ENCODE data around the gene DAW1.
"Not testable (repeated sequence)": the region's sequence is repeated elsewhere in the genome, so short reads cannot be mapped to it uniquely, and the experiment has no call there.

The DAW1 gene

GRCh38 chr2:227908266-227909054 is 37.0 kb downstream of the DAW1 start:
- ATAC-seq (ENCODE audit: low read depth) (no peak), DNase-seq (ENCODE audit: low spot score in 2 of 2) (no peak)
- H3K9me3 Mint-ChIP-seq, result no peaks in the 10 kb centered on the region
- peaks cover 3% of the 10 kb centered on the region for H3K27me3 Mint-ChIP-seq
- H3K36me3 Mint-ChIP-seq, result no peaks in the 10 kb centered on the region
- H3K4me3 Mint-ChIP-seq, result no peak overlapping the region
- H3K27ac Mint-ChIP-seq, result no peak overlapping the region
- H3K4me1 Mint-ChIP-seq, result no peaks in the 10 kb centered on the region

GRCh38 chr2:227914362-227914761 is 42.9 kb downstream of the DAW1 start:
- Mint-ChIP-seq H3K4me3 (no peak overlapping the region), H3K27ac (no peak overlapping the region), H3K36me3 (no peaks in the 10 kb centered on the region), H3K4me1 (no peaks in the 10 kb centered on the region), H3K27me3 (peaks cover 7% of the 10 kb centered on the region), H3K9me3 (no peaks in the 10 kb centered on the region)
- DNase-seq (ENCODE audit: low spot score in 2 of 2), result no peak
- no peak for ATAC-seq (ENCODE audit: low read depth)

GRCh38 chr2:227921648-227922047 is 50.2 kb downstream of the DAW1 start:
- DNase-seq (ENCODE audit: low spot score in 2 of 2), result no peak
- H3K27ac Mint-ChIP-seq, result no peak overlapping the region
- no peaks in the 10 kb centered on the region for H3K36me3 Mint-ChIP-seq
- H3K4me3 Mint-ChIP-seq, result no peak overlapping the region
- peaks cover 6% of the 10 kb centered on the region for H3K27me3 Mint-ChIP-seq
- ATAC-seq (ENCODE audit: low read depth), result no peak
- H3K9me3 Mint-ChIP-seq, result no peaks in the 10 kb centered on the region
- no peaks in the 10 kb centered on the region for H3K4me1 Mint-ChIP-seq

- H3K27ac Mint-ChIP-seq, result no peak overlapping the region
- DNase-seq (ENCODE audit: low spot score in 2 of 2), result no peak
- H3K4me1 Mint-ChIP-seq, result no peaks in the 10 kb centered on the region
- no peaks in the 10 kb centered on the region for H3K36me3 Mint-ChIP-seq
- H3K9me3 Mint-ChIP-seq, result peaks cover 2% of the 10 kb centered on the region
- H3K27me3 Mint-ChIP-seq, result no peaks in the 10 kb centered on the region
- no peak overlapping the region for H3K4me3 Mint-ChIP-seq
- ATAC-seq (ENCODE audit: low read depth), result no peak
Measured at GRCh38 chr2:227932001-227932400, 60.6 kb downstream of the DAW1 start.

DNA sequence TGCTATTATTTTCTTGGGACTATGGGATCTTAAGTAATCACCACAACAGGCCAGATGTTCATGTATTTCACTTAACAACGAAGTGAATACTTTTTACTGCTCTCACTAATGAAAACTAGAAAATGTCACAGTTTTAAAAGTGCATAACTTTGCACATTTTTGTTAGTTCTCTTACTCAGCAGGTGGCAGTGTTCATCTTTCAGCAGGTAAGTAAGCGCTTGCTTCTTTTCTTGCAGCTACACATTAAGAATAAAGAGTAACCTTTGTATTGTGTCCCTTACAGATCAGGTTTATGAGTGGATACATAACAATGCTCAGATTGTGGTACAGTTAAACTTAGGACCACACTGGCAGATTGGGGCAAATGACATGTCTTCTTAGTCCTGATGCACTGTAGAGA is 61.0 kb downstream of the DAW1 start:
- no peaks in the 10 kb centered on the region for H3K27me3 Mint-ChIP-seq
- no peaks in the 10 kb centered on the region for H3K4me1 Mint-ChIP-seq
- no peaks in the 10 kb centered on the region for H3K36me3 Mint-ChIP-seq
- H3K9me3 Mint-ChIP-seq, result no peaks in the 10 kb centered on the region
- ATAC-seq (ENCODE audit: low read depth) (no peak), DNase-seq (ENCODE audit: low spot score in 2 of 2) (no peak)
- no peak overlapping the region for H3K4me3 Mint-ChIP-seq
- no peak overlapping the region for H3K27ac Mint-ChIP-seq

DNA sequence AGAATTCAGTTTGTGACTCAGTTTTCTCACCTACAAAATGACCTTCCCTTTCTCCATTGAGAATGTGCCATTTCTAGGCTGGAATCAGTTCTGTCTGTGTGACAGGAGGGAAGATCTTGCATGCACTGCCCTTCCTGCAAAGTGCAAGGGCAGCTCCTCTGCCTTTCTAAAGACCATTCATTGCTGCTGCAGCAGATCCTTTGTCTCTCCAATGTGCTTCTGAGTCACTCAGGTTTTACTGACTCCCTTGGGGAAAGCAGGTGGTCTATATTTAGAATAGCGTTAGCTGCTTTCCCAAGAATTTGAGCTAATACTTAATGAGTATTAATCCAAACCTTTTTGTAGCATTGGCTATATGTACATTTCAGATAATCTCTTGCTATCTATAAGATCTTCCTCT is 62.5 kb downstream of the DAW1 start:
- Mint-ChIP-seq H3K4me1 (no peaks in the 10 kb centered on the region), H3K4me3 (no peak overlapping the region), H3K27me3 (peaks cover 3% of the 10 kb centered on the region), H3K36me3 (no peaks in the 10 kb centered on the region), H3K27ac (no peak overlapping the region), H3K9me3 (no peaks in the 10 kb centered on the region)
- no peak for ATAC-seq (ENCODE audit: low read depth)
- DNase-seq (ENCODE audit: low spot score in 2 of 2), result no peak

DNA sequence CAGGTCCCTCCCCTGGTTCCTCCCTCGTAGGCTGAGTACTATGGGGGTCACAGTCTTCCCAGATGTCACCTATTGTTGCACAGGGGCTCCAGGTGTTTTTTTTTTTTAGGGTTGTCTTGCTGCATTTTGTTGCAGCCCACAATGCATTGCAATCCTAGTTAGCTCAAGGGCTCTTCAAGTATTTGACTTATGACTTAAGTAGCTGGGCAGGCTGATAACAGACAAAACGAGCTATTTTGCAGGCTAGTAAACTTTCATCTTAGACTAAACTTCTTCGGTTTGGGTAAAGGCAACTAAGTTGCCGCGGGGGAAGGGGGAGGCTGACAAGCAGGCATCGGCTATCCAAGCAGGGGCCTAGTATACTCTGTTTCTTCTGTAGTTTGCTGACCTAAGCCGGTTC is 64.8 kb downstream of the DAW1 start:
- H3K36me3 Mint-ChIP-seq, H3K4me1 Mint-ChIP-seq: not testable (repeated sequence)

GRCh38 chr2:227939271-227940027 is 68.0 kb downstream of the DAW1 start:
- H3K27ac Mint-ChIP-seq, result no peak overlapping the region
- no peaks in the 10 kb centered on the region for H3K9me3 Mint-ChIP-seq
- no peaks in the 10 kb centered on the region for H3K36me3 Mint-ChIP-seq
- H3K27me3 Mint-ChIP-seq, result peaks cover 5% of the 10 kb centered on the region
- no peak overlapping the region for H3K4me3 Mint-ChIP-seq
- DNase-seq (ENCODE audit: low spot score in 2 of 2) (no peak), ATAC-seq (ENCODE audit: low read depth) (no peak)
- no peaks in the 10 kb centered on the region for H3K4me1 Mint-ChIP-seq

More for the DNA sequence above, 64.8 kb downstream of the DAW1 start:
- not testable (repeated sequence) for H3K9me3 Mint-ChIP-seq; H3K27ac Mint-ChIP-seq; DNase-seq (ENCODE audit: low spot score in 2 of 2); H3K27me3 Mint-ChIP-seq; H3K4me3 Mint-ChIP-seq; ATAC-seq (ENCODE audit: low read depth)

DNA sequence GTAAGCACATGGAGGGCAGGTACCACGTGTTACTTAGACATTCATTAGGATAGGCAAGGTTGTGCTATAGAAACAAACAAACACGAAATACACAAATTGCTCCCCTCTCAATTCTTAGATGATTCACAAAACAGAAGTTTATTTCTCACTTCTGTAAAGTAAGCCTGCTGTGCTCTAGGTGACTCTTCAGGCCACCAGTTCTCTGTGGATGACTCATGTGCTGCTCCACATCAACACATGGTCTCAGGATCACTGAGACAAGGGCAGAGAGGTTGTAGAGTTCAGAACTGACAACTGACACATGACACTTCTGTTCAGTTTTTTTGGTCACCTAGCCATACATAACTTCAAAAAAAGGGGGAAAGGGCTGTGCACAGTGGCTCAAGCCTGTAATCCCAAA is 70.6 kb downstream of the DAW1 start:
- H3K4me3 Mint-ChIP-seq, result no peak overlapping the region
- H3K27me3 Mint-ChIP-seq, result peaks cover 5% of the 10 kb centered on the region
- no peaks in the 10 kb centered on the region for H3K36me3 Mint-ChIP-seq
- no peak for DNase-seq (ENCODE audit: low spot score in 2 of 2)
- H3K27ac Mint-ChIP-seq, result no peak overlapping the region
- no peak for ATAC-seq (ENCODE audit: low read depth)
- H3K9me3 Mint-ChIP-seq, result no peaks in the 10 kb centered on the region
- no peaks in the 10 kb centered on the region for H3K4me1 Mint-ChIP-seq

GRCh38 chr2:227942965-227943364 is 71.5 kb downstream of the DAW1 start:
- DNase-seq (ENCODE audit: low spot score in 2 of 2) (no peak), ATAC-seq (ENCODE audit: low read depth) (no peak)
- no peaks in the 10 kb centered on the region for H3K4me1 Mint-ChIP-seq
- no peaks in the 10 kb centered on the region for H3K36me3 Mint-ChIP-seq
- H3K27me3 Mint-ChIP-seq, result peaks cover 2% of the 10 kb centered on the region
- H3K9me3 Mint-ChIP-seq, result no peaks in the 10 kb centered on the region
- H3K4me3 Mint-ChIP-seq, result no peak overlapping the region
- H3K27ac Mint-ChIP-seq, result no peak overlapping the region

DNA sequence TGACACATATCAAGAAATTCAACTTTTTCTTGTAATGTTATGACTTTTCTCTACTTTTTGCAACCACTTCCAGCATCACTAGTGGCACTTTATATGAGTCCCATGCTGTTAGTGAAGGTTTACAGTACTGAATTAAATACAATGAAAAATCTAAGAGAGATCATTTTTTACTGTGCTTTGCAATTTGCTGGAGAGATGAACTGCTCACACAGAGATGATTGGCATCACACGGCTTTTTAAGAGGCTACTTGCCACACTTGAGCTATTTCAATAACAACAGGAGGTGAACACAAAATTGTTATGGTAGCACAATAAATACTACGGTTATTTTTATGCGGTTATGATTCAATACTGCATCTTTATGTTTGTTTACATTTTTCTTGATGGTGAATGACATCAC is 88.9 kb downstream of the DAW1 start:
- ATAC-seq (ENCODE audit: low read depth), result no peak
- H3K27ac Mint-ChIP-seq, result no peak overlapping the region

DNA sequence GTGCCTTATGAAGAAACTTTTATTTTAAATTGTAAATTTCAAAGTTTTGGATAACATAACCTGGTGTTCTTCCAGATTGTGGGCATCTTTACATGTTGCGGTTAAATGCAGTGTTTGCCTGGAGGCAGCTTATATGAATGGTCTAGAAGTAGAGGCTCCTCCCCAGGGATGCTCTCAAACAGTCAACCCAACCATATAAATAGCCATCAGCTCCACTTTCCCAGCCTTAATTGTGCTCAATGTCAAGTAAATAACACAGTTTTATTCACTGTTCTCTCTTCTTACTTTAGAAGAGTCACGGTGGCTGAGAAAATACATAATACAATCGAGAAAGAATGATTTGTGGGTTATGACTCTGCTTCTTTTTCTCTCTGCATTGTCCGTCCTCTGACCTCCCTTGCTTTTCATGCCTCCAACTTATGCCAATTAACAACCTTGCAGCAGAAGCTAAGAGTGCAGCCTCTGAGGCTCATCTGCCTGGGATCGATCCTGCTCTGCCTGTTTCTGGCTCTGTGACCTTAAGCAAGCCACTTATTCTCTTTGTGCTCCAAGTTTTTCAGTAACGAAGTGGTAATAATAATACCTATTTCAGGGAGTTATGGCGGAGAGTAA is 100.3 kb downstream of the DAW1 start:
- no peak for ATAC-seq (ENCODE audit: low read depth)
- H3K4me1 Mint-ChIP-seq, result no peaks in the 10 kb centered on the region
- H3K4me3 Mint-ChIP-seq, result no peak overlapping the region
- H3K27me3 Mint-ChIP-seq, result peaks cover 2% of the 10 kb centered on the region
- no peak for DNase-seq (ENCODE audit: low spot score in 2 of 2)
- no peaks in the 10 kb centered on the region for H3K9me3 Mint-ChIP-seq
- H3K27ac Mint-ChIP-seq, result no peak overlapping the region
- H3K36me3 Mint-ChIP-seq, result no peaks in the 10 kb centered on the region

More for the DNA sequence above, 88.9 kb downstream of the DAW1 start:
- no peaks in the 10 kb centered on the region for H3K36me3 Mint-ChIP-seq
- no peaks in the 10 kb centered on the region for H3K4me1 Mint-ChIP-seq
- no peaks in the 10 kb centered on the region for H3K27me3 Mint-ChIP-seq
- DNase-seq (ENCODE audit: low spot score in 2 of 2), result no peak
- H3K9me3 Mint-ChIP-seq, result peaks cover 4% of the 10 kb centered on the region
- no peak overlapping the region for H3K4me3 Mint-ChIP-seq

- DNase-seq (ENCODE audit: low spot score in 2 of 2) (no peak), ATAC-seq (ENCODE audit: low read depth) (no peak)
- Mint-ChIP-seq H3K9me3 (peaks cover 1% of the 10 kb centered on the region), H3K27ac (no peak overlapping the region), H3K4me3 (no peak overlapping the region), H3K27me3 (peaks cover 2% of the 10 kb centered on the region), H3K4me1 (no peaks in the 10 kb centered on the region), H3K36me3 (no peaks in the 10 kb centered on the region)
Measured at GRCh38 chr2:227973241-227973640, 101.8 kb downstream of the DAW1 start.
